AG04449 (cell line): Measurements from ENCODE around the gene RBMS2.
"Not testable (repeated sequence)": the region's sequence is repeated elsewhere in the genome, so short reads cannot be mapped to it uniquely, and the experiment has no call there.

Experiments
- CTCF ChIA-PET: fragments of 350-600 bp; formaldehyde crosslinking; extraction: SDS; loops from one replicate; lab custom pipeline; 2021; ENCODE audit warnings: antibody characterized with exemption; lab: Yijun Ruan, JAX
- POLR2A ChIA-PET: fragments of 400-600, 350-600 bp; formaldehyde crosslinking; extraction: SDS; loops from one replicate; lab custom pipeline; 2020; ENCODE audit warnings: antibody characterized with exemption, inconsistent platforms; lab: Yijun Ruan, JAX
- DNase-seq: peaks from one replicate; pipeline ENCODE4 v3.0.0-alpha.2; 2010; ENCODE audit warnings: low read depth, low spot score
- H3K4me3 ChIP-seq: 2 replicates; pipeline ENCODE4 v1.5.1; 2011; ENCODE audit warnings: low read depth, mild to moderate bottlenecking, control low read depth, low read length
- TF ChIP-seq, protein P1 (sequence below): IDR thresholded peaks from one replicate; pipeline ENCODE4 v1.5.1; 2011; ENCODE audit warnings: mild to moderate bottlenecking, moderate library complexity, low read length, control low read depth, inconsistent platforms; ENCODE audit not compliant: insufficient read depth; ENCODE audit errors: missing control alignments

Gene RBMS2

GRCh38 chr12:56490360-56490759 is 31.3 kb upstream of the RBMS2 start:
- POLR2A ChIA-PET = no interaction called here

GRCh38 chr12:56493409-56494105 is 28.1 kb upstream of the RBMS2 start:
- DNase-seq, CTCF ChIA-PET, H3K4me3 ChIP-seq, POLR2A ChIA-PET: not testable (repeated sequence)

More at GRCh38 chr12:56490360-56490759, 31.3 kb upstream of the RBMS2 start:
- CTCF ChIA-PET = interaction anchor here (0.6 to 3.3 kb wide), 8 partner anchors 9 to 192 kb away, joined by 3 to 24 read pairs (median 6); no protein-coding TSS in a partner anchor
- TF ChIP-seq, protein P1, sequence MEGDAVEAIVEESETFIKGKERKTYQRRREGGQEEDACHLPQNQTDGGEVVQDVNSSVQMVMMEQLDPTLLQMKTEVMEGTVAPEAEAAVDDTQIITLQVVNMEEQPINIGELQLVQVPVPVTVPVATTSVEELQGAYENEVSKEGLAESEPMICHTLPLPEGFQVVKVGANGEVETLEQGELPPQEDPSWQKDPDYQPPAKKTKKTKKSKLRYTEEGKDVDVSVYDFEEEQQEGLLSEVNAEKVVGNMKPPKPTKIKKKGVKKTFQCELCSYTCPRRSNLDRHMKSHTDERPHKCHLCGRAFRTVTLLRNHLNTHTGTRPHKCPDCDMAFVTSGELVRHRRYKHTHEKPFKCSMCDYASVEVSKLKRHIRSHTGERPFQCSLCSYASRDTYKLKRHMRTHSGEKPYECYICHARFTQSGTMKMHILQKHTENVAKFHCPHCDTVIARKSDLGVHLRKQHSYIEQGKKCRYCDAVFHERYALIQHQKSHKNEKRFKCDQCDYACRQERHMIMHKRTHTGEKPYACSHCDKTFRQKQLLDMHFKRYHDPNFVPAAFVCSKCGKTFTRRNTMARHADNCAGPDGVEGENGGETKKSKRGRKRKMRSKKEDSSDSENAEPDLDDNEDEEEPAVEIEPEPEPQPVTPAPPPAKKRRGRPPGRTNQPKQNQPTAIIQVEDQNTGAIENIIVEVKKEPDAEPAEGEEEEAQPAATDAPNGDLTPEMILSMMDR = no peak
- no peak for DNase-seq
- no peak overlapping the region for H3K4me3 ChIP-seq

DNA sequence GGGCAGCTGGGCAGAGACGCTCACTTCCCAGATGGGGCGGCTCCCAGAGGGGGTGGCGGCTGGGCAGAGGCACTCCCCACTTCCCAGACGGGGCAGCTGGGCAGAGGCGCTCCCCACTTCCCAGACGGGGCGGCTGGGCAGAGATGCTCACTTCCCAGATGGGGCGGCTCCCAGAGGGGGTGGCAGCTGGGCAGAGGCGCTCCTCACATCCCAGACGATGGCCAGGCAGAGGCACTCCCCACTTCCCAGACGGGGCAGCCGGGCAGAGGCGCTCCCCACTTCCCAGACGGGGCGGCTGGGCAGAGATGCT is 27.6 kb upstream of the RBMS2 start:
- DNase-seq, POLR2A ChIA-PET, CTCF ChIA-PET, H3K4me3 ChIP-seq: not testable (repeated sequence)

- CTCF ChIA-PET, POLR2A ChIA-PET, H3K4me3 ChIP-seq, DNase-seq: not testable (repeated sequence)
These were observed 27.1 kb upstream of the RBMS2 start for GRCh38 chr12:56494481-56494880.

- TF ChIP-seq, protein P1 = peak; percentile 46
- DNase-seq, H3K4me3 ChIP-seq, POLR2A ChIA-PET: not testable (repeated sequence)
- CTCF ChIA-PET = interaction anchor here (1.0 to 2.1 kb wide), 12 partner anchors 10 to 139 kb away, joined by 3 to 14 read pairs (median 4); partner anchors contain the start of gene RBMS2
These were observed 24.9 kb upstream of the RBMS2 start for GRCh38 chr12:56496704-56497103.

DNA sequence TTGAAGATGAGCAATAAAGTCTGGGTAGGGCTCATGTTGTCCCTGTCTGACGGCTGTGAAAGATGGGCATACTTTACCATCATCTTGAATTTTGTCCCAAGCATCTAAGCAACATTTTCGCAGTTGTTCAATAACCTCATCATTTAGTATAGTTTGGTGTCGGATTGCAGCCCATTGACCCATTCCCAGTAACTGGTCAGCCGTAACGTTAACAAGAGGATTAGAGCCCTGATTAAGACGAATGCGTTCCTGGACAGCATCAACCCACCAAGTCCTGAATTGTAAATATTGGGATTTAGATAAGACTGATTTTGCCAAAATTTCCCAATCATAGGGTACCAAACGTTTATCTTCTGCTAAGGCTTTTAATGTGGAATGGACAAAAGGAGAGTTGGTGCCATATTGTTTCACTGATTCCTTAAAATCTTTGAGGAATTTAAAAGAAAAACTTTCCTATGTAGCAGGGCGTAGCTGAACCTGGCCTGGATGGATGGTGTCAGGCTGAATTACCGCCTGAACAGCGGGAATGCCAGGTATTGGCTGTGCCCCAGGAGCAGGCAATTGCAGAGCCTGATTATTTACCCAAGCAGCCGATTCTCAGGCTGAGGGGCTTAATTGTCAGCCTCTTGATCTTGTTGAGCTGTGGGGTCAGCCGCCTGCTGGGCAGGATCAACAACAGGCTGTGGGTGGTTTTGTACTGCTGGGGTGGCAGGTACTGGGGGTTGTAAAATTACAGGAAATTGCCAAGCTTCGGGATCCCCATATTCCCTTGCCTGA is 23.3 kb upstream of the RBMS2 start:
- CTCF ChIA-PET, POLR2A ChIA-PET, DNase-seq, H3K4me3 ChIP-seq: not testable (repeated sequence)

DNA sequence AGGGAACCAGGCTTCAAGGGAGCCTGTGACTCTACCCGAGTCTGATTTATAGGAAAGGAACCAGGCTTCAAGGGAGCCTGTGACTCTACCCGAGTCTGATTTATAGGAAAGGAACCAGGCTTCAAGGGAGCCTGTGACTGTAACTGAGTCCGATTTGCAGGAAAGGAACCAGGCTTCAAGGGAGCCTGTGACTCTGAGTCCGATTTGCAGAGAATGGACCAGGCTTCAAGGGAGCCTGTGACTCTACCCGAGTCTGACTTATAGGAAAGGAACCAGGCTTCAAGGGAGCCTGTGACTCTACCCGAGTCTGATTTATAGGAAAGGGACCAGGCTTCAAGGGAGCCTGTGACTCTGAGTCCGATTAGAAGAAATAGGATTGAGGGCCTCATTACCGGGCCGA is 22.2 kb upstream of the RBMS2 start:
- CTCF ChIA-PET = interaction anchor here (4.9 kb wide), 1 partner anchor 16 kb away, joined by 51 read pairs; no protein-coding TSS in a partner anchor
- POLR2A ChIA-PET, DNase-seq, H3K4me3 ChIP-seq: not testable (repeated sequence)

DNA sequence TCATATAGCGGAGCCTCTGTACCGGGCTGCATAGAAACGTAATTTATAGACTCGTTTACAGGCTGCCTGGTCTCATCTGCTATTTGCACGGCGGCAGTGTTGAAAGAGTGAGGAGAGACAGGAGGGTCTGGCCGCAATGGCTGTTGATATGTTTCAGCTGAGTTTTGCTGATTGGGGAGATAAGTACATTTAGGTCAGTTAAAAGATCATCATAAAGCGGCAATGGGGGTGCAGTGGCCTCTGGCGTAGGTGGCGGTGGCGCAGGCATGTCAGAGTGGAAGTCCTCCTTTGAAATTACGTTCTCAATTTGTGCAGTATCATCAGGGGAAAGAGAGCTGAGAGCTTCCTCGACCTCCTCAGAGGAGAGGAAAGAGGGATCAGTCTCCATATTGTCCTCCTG is 21.7 kb upstream of the RBMS2 start:
- POLR2A ChIA-PET, DNase-seq: not testable (repeated sequence)
- CTCF ChIA-PET = interaction anchor here (4.9 kb wide), 1 partner anchor 15 kb away, joined by 51 read pairs; no protein-coding TSS in a partner anchor

GRCh38 chr12:56510786-56511185 is 10.8 kb upstream of the RBMS2 start:
- CTCF ChIA-PET = interaction anchor here (1.0 to 11.9 kb wide), 8 partner anchors 8 to 118 kb away, joined by 3 to 248 read pairs (median 10); partner anchors contain the start of genes BAZ2A and RBMS2
- POLR2A ChIA-PET = no interaction called here
- no peak for DNase-seq
- no peak overlapping the region for H3K4me3 ChIP-seq
- TF ChIP-seq, protein P1 = no peak

More for the DNA sequence above, 21.7 kb upstream of the RBMS2 start:
- H3K4me3 ChIP-seq = not testable (repeated sequence)

GRCh38 chr12:56514014-56514318 is 7.7 kb upstream of the RBMS2 start:
- POLR2A ChIA-PET, DNase-seq, H3K4me3 ChIP-seq: not testable (repeated sequence)
- CTCF ChIA-PET = interaction anchor here (0.8 to 11.9 kb wide), 38 partner anchors 8 to 125 kb away, joined by 3 to 248 read pairs (median 8); partner anchors contain the start of genes BAZ2A and RBMS2
